Liver (tissue), 3 donors: ENCODE measurements around the gene SLC34A3.

Source experiments
- CTCF ChIP-seq: fragments of 150-350 bp; IDR thresholded peaks from 2 replicates; pipeline ENCODE4 v1.5.1; 2017; ENCODE audit warnings: improper control_type of control experiment, low read depth, low read length; ENCODE audit not compliant: missing input control
- FOXA1 ChIP-seq: IDR thresholded peaks from 2 replicates; pipeline ENCODE4 v1.6.1; 2016; ENCODE audit warnings: antibody characterized with exemption
- GABPA ChIP-seq, 2 donors: IDR thresholded peaks in 1 of 2; conservative IDR thresholded peaks in 1 of 2; 2 replicates each; pipeline ENCODE4 v1.6.1; 2016; ENCODE audit warnings: antibody characterized with exemption in 2 of 2, mild to moderate bottlenecking in 1 of 2, moderate library complexity in 1 of 2
- HNF4A ChIP-seq, 2 donors: conservative IDR thresholded peaks; 2 replicates each; pipeline ENCODE4 v1.6.1; 2016; ENCODE audit warnings: antibody characterized with exemption in 2 of 2, mild to moderate bottlenecking in 2 of 2
- JUND ChIP-seq, 2 donors: IDR thresholded peaks; 2 replicates each; pipeline ENCODE4 v1.6.1; 2016; ENCODE audit warnings: antibody characterized with exemption in 2 of 2
- RAD21 ChIP-seq, 2 donors: IDR thresholded peaks; 2 replicates each; pipeline ENCODE4 v1.6.1; 2016; ENCODE audit warnings: antibody characterized with exemption in 2 of 2, mild to moderate bottlenecking in 2 of 2
- REST ChIP-seq: IDR thresholded peaks from 2 replicates; pipeline ENCODE4 v1.6.1; 2016; ENCODE audit warnings: antibody characterized with exemption, mild to moderate bottlenecking
- RXRA ChIP-seq, 2 donors: IDR thresholded peaks; 2 replicates each; pipeline ENCODE4 v1.6.1; 2017 to 2018; ENCODE audit warnings: antibody characterized with exemption in 2 of 2, mild to moderate bottlenecking in 1 of 2
- SP1 ChIP-seq: IDR thresholded peaks from 2 replicates; pipeline ENCODE4 v1.6.1; 2018; ENCODE audit warnings: antibody characterized with exemption, mild to moderate bottlenecking
- YY1 ChIP-seq: IDR thresholded peaks from 2 replicates; pipeline ENCODE4 v1.6.1; 2016; ENCODE audit warnings: antibody characterized with exemption, mild to moderate bottlenecking
- TF ChIP-seq, protein P1 (sequence below): IDR thresholded peaks from 2 replicates; pipeline ENCODE4 v1.6.1; 2016; ENCODE audit warnings: antibody characterized with exemption
- TF ChIP-seq, protein P2 (sequence below): IDR thresholded peaks from 2 replicates; pipeline ENCODE4 v1.6.1; 2016; ENCODE audit warnings: antibody characterized with exemption
- donor health status: healthy.
- donor health status: healthy.

DNA sequence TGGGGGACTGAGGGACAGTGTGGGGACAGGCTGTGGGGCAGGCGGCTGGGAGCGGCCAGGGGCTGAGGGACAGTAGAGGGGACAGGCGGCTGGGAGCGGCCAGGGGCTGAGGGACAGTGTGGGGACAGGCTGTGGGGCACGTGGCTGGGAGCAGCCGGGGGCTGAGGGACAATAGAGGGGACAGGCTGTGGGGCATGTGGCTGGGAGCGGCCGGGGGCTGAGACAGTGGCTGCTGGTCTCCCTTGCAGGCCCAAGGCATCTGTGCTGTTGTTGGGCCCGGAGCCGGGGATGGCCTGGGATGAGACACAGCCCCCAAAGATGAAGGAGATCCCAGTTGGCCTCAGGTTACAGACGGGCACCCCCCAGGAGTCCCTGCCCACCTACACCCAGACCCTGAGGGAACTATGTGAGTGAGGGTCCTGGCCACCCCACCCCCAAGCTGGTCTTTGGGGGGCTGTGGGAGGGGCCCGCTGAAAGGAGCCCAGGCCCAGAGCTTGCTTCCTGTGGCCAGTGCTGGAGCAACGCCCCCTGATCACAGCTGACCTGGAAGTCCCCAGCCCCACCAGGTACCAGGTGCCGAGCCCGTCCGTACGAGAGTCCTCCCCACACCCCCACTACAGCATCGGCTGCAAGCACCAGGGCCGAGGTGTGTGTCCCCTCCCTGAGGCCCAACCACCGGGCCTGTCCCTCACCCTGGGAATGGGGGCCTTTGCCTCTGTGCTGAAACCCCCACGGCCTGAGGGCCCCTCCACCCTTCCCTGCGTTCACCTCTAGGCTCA lies 21.0 kb downstream of the SLC34A3 start:
- TF ChIP-seq REST (no peak), CTCF (no peak), SP1 (no peak), HNF4A (conservative IDR thresholded peaks at IDR 0.05) (no peak), RXRA (IDR thresholded peaks at IDR 0.05) (no peak), RAD21 (IDR thresholded peaks at IDR 0.05) (no peak), GABPA (IDR thresholded peaks at IDR 0.05 in 1 of 2, conservative IDR thresholded peaks at IDR 0.05 in 1 of 2) (no peak), YY1 (no peak), FOXA1 (no peak), JUND (IDR thresholded peaks at IDR 0.05) (no peak)
- TF ChIP-seq, protein P1, sequence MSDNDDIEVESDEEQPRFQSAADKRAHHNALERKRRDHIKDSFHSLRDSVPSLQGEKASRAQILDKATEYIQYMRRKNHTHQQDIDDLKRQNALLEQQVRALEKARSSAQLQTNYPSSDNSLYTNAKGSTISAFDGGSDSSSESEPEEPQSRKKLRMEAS, result no peak
- TF ChIP-seq, protein P2, sequence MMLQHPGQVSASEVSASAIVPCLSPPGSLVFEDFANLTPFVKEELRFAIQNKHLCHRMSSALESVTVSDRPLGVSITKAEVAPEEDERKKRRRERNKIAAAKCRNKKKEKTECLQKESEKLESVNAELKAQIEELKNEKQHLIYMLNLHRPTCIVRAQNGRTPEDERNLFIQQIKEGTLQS, result no peak
